CD4-positive, alpha-beta T cell treated with Interleukin-17A for 1 hour (primary cell): ENCODE measurements around the gene MORN2.
"Not testable (repeated sequence)": the region's sequence is repeated elsewhere in the genome, so short reads cannot be mapped to it uniquely, and the experiment has no call there.

Experiments used
- DNase-seq: peaks from one replicate; pipeline ENCODE4 v3.0.0-alpha.2; 2020

MORN2 gene

GRCh38 chr2:38875576-38876367 lies at the start of gene MORN2, which contains the start of gene DHX57:
Gene MORN2 (plus strand): TSS chr2:38875976.
Gene DHX57 (minus strand): TSS chr2:38875934. CDS start chr2:38868405, 7,529 bp downstream.
- DNase-seq = peak; percentile 82

GRCh38 chr2:38827539-38828145 lies 48.1 kb upstream of the MORN2 start:
- not testable (repeated sequence) for DNase-seq

GRCh38 chr2:38828460-38828859 lies 47.3 kb upstream of the MORN2 start:
- no peak for DNase-seq

- DNase-seq = no peak
These were observed 45.8 kb upstream of the MORN2 start for GRCh38 chr2:38829971-38830370.

- DNase-seq = no peak
These were observed 45.1 kb upstream of the MORN2 start for GRCh38 chr2:38830526-38831159.

GRCh38 chr2:38835015-38835601 lies 40.7 kb upstream of the MORN2 start:
- peak; percentile 47 for DNase-seq

- peak; percentile 16 for DNase-seq
These were observed 39.8 kb upstream of the MORN2 start for GRCh38 chr2:38835990-38836389.

GRCh38 chr2:38836791-38837190 lies 39.0 kb upstream of the MORN2 start:
- DNase-seq = no peak

- DNase-seq = no peak
These were observed 25.7 kb upstream of the MORN2 start for GRCh38 chr2:38850045-38850444.

- DNase-seq = no peak
These were observed 19.6 kb upstream of the MORN2 start for GRCh38 chr2:38856165-38856564.

- DNase-seq = no peak
These were observed 13.3 kb upstream of the MORN2 start for GRCh38 chr2:38862476-38862875.

GRCh38 chr2:38863061-38863695 lies 12.6 kb upstream of the MORN2 start:
- no peak for DNase-seq

GRCh38 chr2:38866773-38867443 lies 8.9 kb upstream of the MORN2 start:
- DNase-seq = no peak

- no peak for DNase-seq
These were observed 4.3 kb upstream of the MORN2 start for GRCh38 chr2:38871432-38871831.

GRCh38 chr2:38873763-38874162 lies 2.0 kb upstream of the MORN2 start:
- DNase-seq = no peak

GRCh38 chr2:38875227-38875575 lies 575 bp upstream of the MORN2 start:
- DNase-seq = no peak

- DNase-seq = no peak
These were observed 631 bp downstream of the MORN2 start for GRCh38 chr2:38876407-38876806.

- no peak for DNase-seq
These were observed 10.3 kb downstream of the MORN2 start for GRCh38 chr2:38886063-38886462.

- no peak for DNase-seq
These were observed 11.6 kb downstream of the MORN2 start for GRCh38 chr2:38887347-38887746.

GRCh38 chr2:38887902-38888554 lies 12.3 kb downstream of the MORN2 start:
- no peak for DNase-seq

- DNase-seq = no peak
These were observed 13.3 kb downstream of the MORN2 start for GRCh38 chr2:38889045-38889444.

GRCh38 chr2:38889575-38889974 lies 13.8 kb downstream of the MORN2 start, which contains the start of gene ARHGEF33:
Gene ARHGEF33 (plus strand): TSS chr2:38889875. CDS start chr2:38919448, 29,573 bp downstream.
- no peak for DNase-seq
